ENCODE measurements around the gene GDF7. TPM values are rescaled to one million over a fixed set of nuclear protein-coding genes. Genes with fewer than 3 reads are reported as not detected.
"Not testable (repeated sequence)": the region's sequence is repeated elsewhere in the genome, so short reads cannot be mapped to it uniquely, and the experiment has no call there.

Gene GDF7
- total and polyA plus RNA-seq, 7 experiments from 2014 or later = 0.01 to 0.20 (median 0.05) TPM; not detected in 2

- intact Hi-C loops (cut with micrococcal nuclease) = no loop called here
- Mint-ChIP-seq H3K4me1 (peaks cover 0 to 8% (median 2%) of the 10 kb centered on the region in 7 donors), H3K36me3 (peaks cover 3 to 37% (median 12%) of the 10 kb centered on the region in 5 donors), H3K4me3 (no peak overlapping the region), H3K27ac (no peak overlapping the region), H3K27me3 (no peaks in the 10 kb centered on the region), H3K9me3 (no peaks in the 10 kb centered on the region)
- no peak for ATAC-seq
- Histone ChIP-seq H3K4me1 (ENCODE audit: control insufficient read depth in 2 of 2, insufficient read depth in 2 of 2, low read length in 2 of 2) (no peaks in the 10 kb centered on the region), H3K9me3 (ENCODE audit: control insufficient read depth in 2 of 3, low read length in 3 of 3) (no peaks in the 10 kb centered on the region), H3K4me3 (ENCODE audit: low read length) (no peak overlapping the region), H3K27me3 (ENCODE audit: control insufficient read depth in 2 of 2, insufficient read depth in 2 of 2, low read length in 2 of 2) (no peaks in the 10 kb centered on the region), H3K27ac (ENCODE audit: low read depth, low read length) (no peak overlapping the region), H3K36me3 (ENCODE audit: control insufficient read depth in 2 of 3, insufficient read depth in 3 of 3, low read length in 3 of 3) (no peaks in the 10 kb centered on the region)
- ChIA-PET POLR2A (no interaction called here), CTCF (interaction anchor here (0.7 kb wide), 1 partner anchor 137 kb away, joined by 3 read pairs; no protein-coding TSS in a partner anchor)
- no peak for DNase-seq
Measured at GRCh38 chr2:20707601-20708000, 40.7 kb downstream of the GDF7 start.

DNA sequence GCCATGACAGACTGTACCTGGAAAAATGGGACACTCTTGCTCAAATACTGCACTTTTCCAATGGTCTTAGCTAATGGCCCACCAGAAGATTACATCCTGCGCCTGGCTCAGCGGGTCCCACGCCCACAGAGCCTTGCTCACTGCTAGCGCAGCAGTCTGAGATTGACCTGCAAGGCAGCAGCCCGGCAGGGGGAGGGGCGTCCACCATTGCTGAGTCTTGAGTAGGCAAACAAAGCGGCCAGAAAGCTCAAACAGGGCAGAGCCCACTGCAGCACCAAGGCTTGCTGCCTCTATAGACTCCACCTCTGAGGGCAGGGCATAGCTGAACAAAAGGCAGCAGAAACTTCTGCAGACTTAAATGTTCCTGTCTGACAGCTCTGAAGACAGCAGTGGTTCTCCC, 44.7 kb downstream of the GDF7 start:
- ATAC-seq; H3K27me3 ChIP-seq (ENCODE audit: control insufficient read depth in 2 of 2, insufficient read depth in 2 of 2, low read length in 2 of 2); H3K27me3 Mint-ChIP-seq; intact Hi-C loops (cut with micrococcal nuclease); H3K4me3 ChIP-seq (ENCODE audit: low read length); H3K9me3 ChIP-seq (ENCODE audit: control insufficient read depth in 2 of 3, low read length in 3 of 3); H3K4me1 ChIP-seq (ENCODE audit: control insufficient read depth in 2 of 2, insufficient read depth in 2 of 2, low read length in 2 of 2); H3K27ac Mint-ChIP-seq; H3K9me3 Mint-ChIP-seq; H3K27ac ChIP-seq (ENCODE audit: low read depth, low read length); POLR2A ChIA-PET; DNase-seq; H3K4me3 Mint-ChIP-seq; H3K36me3 ChIP-seq (ENCODE audit: control insufficient read depth in 2 of 3, insufficient read depth in 3 of 3, low read length in 3 of 3); CTCF ChIA-PET: not testable (repeated sequence)
- Mint-ChIP-seq H3K4me1 (peaks cover 0 to 19% (median 11%) of the 10 kb centered on the region in 7 donors), H3K36me3 (peaks cover 17 to 54% (median 43%) of the 10 kb centered on the region in 5 donors)

DNA sequence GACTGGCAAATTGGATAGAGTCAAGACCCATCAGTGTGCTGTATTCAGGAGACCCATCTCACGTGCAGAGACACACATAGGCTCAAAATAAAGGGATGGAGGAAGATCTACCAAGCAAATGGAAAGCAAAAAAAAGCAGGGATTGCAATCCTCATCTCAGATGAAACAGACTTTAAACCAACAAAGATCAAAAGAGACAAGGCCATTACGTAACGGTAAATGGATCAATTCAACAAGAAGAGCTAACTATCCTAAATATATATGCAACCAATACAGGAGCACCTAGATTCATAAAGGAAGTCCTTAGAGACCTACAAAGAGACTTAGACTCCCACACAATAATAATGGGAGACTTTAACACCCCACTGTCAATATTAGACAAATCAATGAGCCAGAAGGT, 46.6 kb downstream of the GDF7 start:
- POLR2A ChIA-PET; H3K27me3 ChIP-seq (ENCODE audit: control insufficient read depth in 2 of 2, insufficient read depth in 2 of 2, low read length in 2 of 2); H3K4me3 ChIP-seq (ENCODE audit: low read length); H3K36me3 ChIP-seq (ENCODE audit: control insufficient read depth in 2 of 3, insufficient read depth in 3 of 3, low read length in 3 of 3); H3K27ac Mint-ChIP-seq; H3K27ac ChIP-seq (ENCODE audit: low read depth, low read length); DNase-seq; CTCF ChIA-PET; H3K27me3 Mint-ChIP-seq; H3K9me3 ChIP-seq (ENCODE audit: control insufficient read depth in 2 of 3, low read length in 3 of 3); H3K4me3 Mint-ChIP-seq; ATAC-seq; intact Hi-C loops (cut with micrococcal nuclease); H3K4me1 ChIP-seq (ENCODE audit: control insufficient read depth in 2 of 2, insufficient read depth in 2 of 2, low read length in 2 of 2): not testable (repeated sequence)
- Mint-ChIP-seq H3K4me1 (peaks cover 0 to 19% (median 11%) of the 10 kb centered on the region in 7 donors), H3K9me3 (peaks cover 1 to 24% (median 10%) of the 10 kb centered on the region in 11 donors), H3K36me3 (peaks cover 17 to 73% (median 57%) of the 10 kb centered on the region in 5 donors)

GRCh38 chr2:20714412-20714811, 47.5 kb downstream of the GDF7 start:
- ATAC-seq; CTCF ChIA-PET; intact Hi-C loops (cut with micrococcal nuclease); H3K4me3 ChIP-seq (ENCODE audit: low read length); H3K4me3 Mint-ChIP-seq; H3K27ac ChIP-seq (ENCODE audit: low read depth, low read length); H3K4me1 ChIP-seq (ENCODE audit: control insufficient read depth in 2 of 2, insufficient read depth in 2 of 2, low read length in 2 of 2); H3K36me3 ChIP-seq (ENCODE audit: control insufficient read depth in 2 of 3, insufficient read depth in 3 of 3, low read length in 3 of 3); H3K27ac Mint-ChIP-seq; H3K27me3 Mint-ChIP-seq; H3K27me3 ChIP-seq (ENCODE audit: control insufficient read depth in 2 of 2, insufficient read depth in 2 of 2, low read length in 2 of 2); POLR2A ChIA-PET; DNase-seq; H3K9me3 ChIP-seq (ENCODE audit: control insufficient read depth in 2 of 3, low read length in 3 of 3): not testable (repeated sequence)
- Mint-ChIP-seq H3K9me3 (peaks cover 1 to 32% (median 10%) of the 10 kb centered on the region in 11 donors), H3K36me3 (peaks cover 17 to 78% (median 65%) of the 10 kb centered on the region in 5 donors), H3K4me1 (peaks cover 0 to 21% (median 11%) of the 10 kb centered on the region in 7 donors)

- POLR2A ChIA-PET; H3K4me3 Mint-ChIP-seq; CTCF ChIA-PET; ATAC-seq; DNase-seq; intact Hi-C loops (cut with micrococcal nuclease); H3K27me3 ChIP-seq (ENCODE audit: control insufficient read depth in 2 of 2, insufficient read depth in 2 of 2, low read length in 2 of 2); H3K36me3 ChIP-seq (ENCODE audit: control insufficient read depth in 2 of 3, insufficient read depth in 3 of 3, low read length in 3 of 3); H3K4me3 ChIP-seq (ENCODE audit: low read length); H3K27me3 Mint-ChIP-seq; H3K4me1 ChIP-seq (ENCODE audit: control insufficient read depth in 2 of 2, insufficient read depth in 2 of 2, low read length in 2 of 2); H3K9me3 ChIP-seq (ENCODE audit: control insufficient read depth in 2 of 3, low read length in 3 of 3); H3K27ac Mint-ChIP-seq; H3K27ac ChIP-seq (ENCODE audit: low read depth, low read length): not testable (repeated sequence)
- peaks cover 1 to 46% (median 10%) of the 10 kb centered on the region in 11 donors for H3K9me3 Mint-ChIP-seq
- peaks cover 0 to 29% (median 11%) of the 10 kb centered on the region in 7 donors for H3K4me1 Mint-ChIP-seq
- peaks cover 15 to 85% (median 80%) of the 10 kb centered on the region in 5 donors for H3K36me3 Mint-ChIP-seq
Measured at GRCh38 chr2:20716164-20716563, 49.2 kb downstream of the GDF7 start.

GRCh38 chr2:20717641-20718040, 50.7 kb downstream of the GDF7 start:
- Mint-ChIP-seq H3K27me3 (no peaks in the 10 kb centered on the region), H3K27ac (no peak overlapping the region), H3K9me3 (peaks cover 1 to 55% (median 10%) of the 10 kb centered on the region in 11 donors), H3K36me3 (peaks cover 6 to 90% (median 87%) of the 10 kb centered on the region in 5 donors), H3K4me3 (no peak overlapping the region), H3K4me1 (peaks cover 0 to 26% (median 8%) of the 10 kb centered on the region in 7 donors)
- H3K27me3 ChIP-seq (ENCODE audit: control insufficient read depth in 2 of 2, insufficient read depth in 2 of 2, low read length in 2 of 2) = no peaks in the 10 kb centered on the region
- CTCF ChIA-PET = no interaction called here
- DNase-seq = no peak
- H3K9me3 ChIP-seq (ENCODE audit: control insufficient read depth in 2 of 3, low read length in 3 of 3) = no peaks in the 10 kb centered on the region
- no peak overlapping the region for H3K27ac ChIP-seq (ENCODE audit: low read depth, low read length)
- POLR2A ChIA-PET = no interaction called here
- no peak for ATAC-seq
- H3K4me3 ChIP-seq (ENCODE audit: low read length) = no peak overlapping the region
- H3K36me3 ChIP-seq (ENCODE audit: control insufficient read depth in 2 of 3, insufficient read depth in 3 of 3, low read length in 3 of 3) = no peaks in the 10 kb centered on the region
- intact Hi-C loops (cut with micrococcal nuclease) = no loop called here
- H3K4me1 ChIP-seq (ENCODE audit: control insufficient read depth in 2 of 2, insufficient read depth in 2 of 2, low read length in 2 of 2) = no peaks in the 10 kb centered on the region

- Mint-ChIP-seq H3K9me3 (peaks cover 0 to 40% (median 5%) of the 10 kb centered on the region in 11 donors), H3K4me1 (peaks cover 0 to 9% (median 0%) of the 10 kb centered on the region in 7 donors), H3K36me3 (peaks cover 10 to 80% (median 70%) of the 10 kb centered on the region in 5 donors), H3K27ac (no peak overlapping the region), H3K27me3 (no peaks in the 10 kb centered on the region), H3K4me3 (no peak overlapping the region)
- H3K27me3 ChIP-seq (ENCODE audit: control insufficient read depth in 2 of 2, insufficient read depth in 2 of 2, low read length in 2 of 2) = no peaks in the 10 kb centered on the region
- H3K4me3 ChIP-seq (ENCODE audit: low read length) = no peak overlapping the region
- no peak for ATAC-seq
- POLR2A ChIA-PET = no interaction called here
- H3K27ac ChIP-seq (ENCODE audit: low read depth, low read length) = no peak overlapping the region
- H3K36me3 ChIP-seq (ENCODE audit: control insufficient read depth in 2 of 3, insufficient read depth in 3 of 3, low read length in 3 of 3) = no peaks in the 10 kb centered on the region
- no peak for DNase-seq
- CTCF ChIA-PET = no interaction called here
- no peaks in the 10 kb centered on the region for H3K9me3 ChIP-seq (ENCODE audit: control insufficient read depth in 2 of 3, low read length in 3 of 3)
- intact Hi-C loops (cut with micrococcal nuclease) = loop anchor here in 1 of 2 donors (1.0 kb wide), 1 partner anchor 241 kb away; no protein-coding TSS in a partner anchor
- no peaks in the 10 kb centered on the region for H3K4me1 ChIP-seq (ENCODE audit: control insufficient read depth in 2 of 2, insufficient read depth in 2 of 2, low read length in 2 of 2)
Measured at GRCh38 chr2:20722592-20723240, 55.8 kb downstream of the GDF7 start.
